Spleen (tissue), 7 donors: ENCODE measurements around the gene PRSS12.

Source experiments
- CTCF ChIP-seq, 11 experiments: fragments of 200-600 bp in 7 of 11; fragments of 450-650 bp in 4 of 11; sonication (generic) in 4 of 11; IDR thresholded peaks in 8 of 11; conservative IDR thresholded peaks in 3 of 11; 1 replicate in 7 of 11; 2 replicates in 4 of 11; pipeline versions ENCODE4 v1.4.0 to v1.8.0; 2016 to 2021; ENCODE audit warnings: antibody characterized with exemption in 11 of 11, inconsistent platforms in 4 of 11, mild to moderate bottlenecking in 1 of 11
- POLR2A ChIP-seq, 3 donors: fragments of 450-650 bp; IDR thresholded peaks; one replicate each; pipeline ENCODE4 v1.5.1; 2017; ENCODE audit warnings: antibody characterized with exemption in 3 of 3, mild to moderate bottlenecking in 1 of 3
- donor health status: DM: no; HTN: no; CAD: no; lungs with moderate emphysema.
- donor health status: DM: no; HTN: no; CAD: no.
- donor health status: DM: no; HTN: no; CAD: no.

GRCh38 chr4:118322831-118323502 is 29.8 kb downstream of the PRSS12 start:
- no peak for TF ChIP-seq CTCF (IDR thresholded peaks at IDR 0.05 in 8 of 11, conservative IDR thresholded peaks at IDR 0.05 in 3 of 11)
- no peak for TF ChIP-seq POLR2A (IDR thresholded peaks at IDR 0.05)
